ENCODE results near the gene DRD4. TPM values are rescaled to one million over a fixed set of nuclear protein-coding genes. Genes with fewer than 3 reads are reported as not detected.
A peak's percentile ranks its signal among the peaks of the same experiment; 100 is the strongest.

The DRD4 gene
- total and polyA plus RNA-seq, 2 of the 13 experiments (the other 11 are each of a cell fraction or from before 2014, with no cell fraction given), result 0.09 to 0.13 TPM

DNA sequence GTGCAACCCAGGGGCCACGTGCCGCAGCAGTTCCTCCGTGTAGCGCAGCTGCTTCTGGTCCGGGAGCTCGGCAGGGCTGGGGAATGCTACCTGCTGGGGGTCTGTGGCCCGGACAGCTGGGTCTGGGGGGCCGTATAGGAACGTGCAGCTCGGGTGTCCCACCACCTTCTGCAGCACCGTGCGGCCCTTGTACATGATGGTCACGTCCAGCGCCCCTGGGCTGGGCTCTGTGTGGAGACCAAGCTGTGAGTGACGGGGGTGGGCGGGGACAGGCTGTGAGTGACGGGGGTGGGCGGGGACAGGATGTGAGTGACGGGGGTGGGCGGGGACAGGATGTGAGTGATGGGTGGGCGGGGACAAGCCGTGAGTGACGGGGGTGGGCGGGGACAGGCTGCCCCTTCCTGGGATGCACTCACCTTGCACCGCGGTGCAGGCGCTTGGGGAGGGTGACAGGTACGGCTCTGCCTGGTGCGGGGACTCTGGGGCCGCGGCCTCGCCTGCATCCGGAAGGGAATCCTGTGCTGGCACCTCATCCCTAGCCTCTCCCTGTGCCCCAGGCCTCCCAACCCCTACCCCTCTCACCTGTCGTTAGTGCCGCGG is 23.6 kb upstream of the DRD4 start:
- CTCF ChIA-PET (ENCODE audit: low intra/inter-chr PET ratio, low total read pairs), result no interaction called here
- no peak overlapping the region for H3K27ac ChIP-seq (ENCODE audit: extremely low read length, insufficient read depth, low read length)
- H3K4me1 ChIP-seq (ENCODE audit: insufficient read depth, low read length), result no peaks in the 10 kb centered on the region
- peak; percentile 8 for ATAC-seq
- H3K27me3 ChIP-seq (ENCODE audit: control insufficient read depth in 1 of 2, insufficient read depth in 2 of 2, low read length in 2 of 2), result no peaks in the 10 kb centered on the region
- H3K9me3 ChIP-seq (ENCODE audit: low read length), result no peaks in the 10 kb centered on the region
- no peaks in the 10 kb centered on the region for H3K79me2 ChIP-seq (ENCODE audit: insufficient read depth, low read length)
- no peak overlapping the region for H3K4me2 ChIP-seq (ENCODE audit: low read depth, low read length)
- H3K9ac ChIP-seq (ENCODE audit: insufficient read depth, low read depth, low read length), result no peak overlapping the region
- no peak overlapping the region for H3K4me3 ChIP-seq (replicated peaks in 1 of 3; ENCODE audit: insufficient read depth in 1 of 3, low read depth in 2 of 3, low read length in 3 of 3)
- peaks cover 3% of the 10 kb centered on the region; the same call in 1 of the 2 replicates for H4K20me1 ChIP-seq (ENCODE audit: insufficient read depth, low read length)
- in situ Hi-C loops (cut with HindIII; ENCODE audit: extremely low pct_ligation_motif_present, low pct_unique_long_range_greater_than_20kb), result no loop called here
- POLR2A ChIA-PET, result interaction anchor here (1.0 kb wide), 1 partner anchor 10 kb away, joined by 3 read pairs; no protein-coding TSS in a partner anchor
- no peak overlapping the region for H2AFZ ChIP-seq (ENCODE audit: low read length)
- no peak for FAIRE-seq
- no TSS peak for BruUV-seq (replicated peaks)
- no peak for DNase-seq (ENCODE audit: low spot score)
- H3K36me3 ChIP-seq (replicated peaks in 1 of 2; ENCODE audit: control insufficient read depth in 1 of 2, insufficient read depth in 2 of 2, low read length in 2 of 2), result peaks cover 31 to 58% of the 10 kb centered on the region in 2 experiments; a peak in 4 of 5 replicates
- WGBS (ENCODE audit: low lambda C conversion rate), result 89% methylated on average over 35 of the region's 36 CpGs
- intact Hi-C loops (cut with micrococcal nuclease; ENCODE audit: unreplicated experiment), result loop anchor here (10.0 kb wide), 1 partner anchor 59 kb away; no protein-coding TSS in a partner anchor
- TF ChIP-seq NR2F6 (IDR thresholded peaks at IDR 0.05) (no peak), NR2F6 (CRISPR knock-in tag; IDR thresholded peaks at IDR 0.05) (no peak), AGO2 (optimal IDR thresholded peaks at IDR 0.05; ENCODE audit: low read depth, low read length) (peak; percentile 85), POLR2A (IDR thresholded peaks at IDR 0.05; ENCODE audit: insufficient read depth in 1 of 2, low read depth in 2 of 2, low read length in 2 of 2) (peak in 1 of 2 experiments; percentile 45; a peak in 1 of 4 replicates), ZBTB38 (CRISPR knock-in tag; IDR thresholded peaks at IDR 0.05) (0 out of 2 replicates have a peak, but pooled peaks have one; percentile 31), HNRNPK (IDR thresholded peaks at IDR 0.05; ENCODE audit: low read depth, low read length, poor library complexity, severe bottlenecking) (peak; percentile 27), JARID2 (CRISPR knock-in tag; IDR thresholded peaks at IDR 0.05; ENCODE audit: insufficient replicate concordance) (no peak), PRMT3 (CRISPR knock-in tag; IDR thresholded peaks at IDR 0.05; ENCODE audit: borderline replicate concordance, low read depth) (no peak), SP5 (CRISPR knock-in tag; IDR thresholded peaks at IDR 0.05; ENCODE audit: borderline replicate concordance, low read depth) (no peak), PCBP1 (IDR thresholded peaks at IDR 0.05; ENCODE audit: borderline replicate concordance, low read depth, low read length) (0 out of 2 replicates have a peak, but pooled peaks have one; percentile 34)
- TF ChIP-seq, protein P1, sequence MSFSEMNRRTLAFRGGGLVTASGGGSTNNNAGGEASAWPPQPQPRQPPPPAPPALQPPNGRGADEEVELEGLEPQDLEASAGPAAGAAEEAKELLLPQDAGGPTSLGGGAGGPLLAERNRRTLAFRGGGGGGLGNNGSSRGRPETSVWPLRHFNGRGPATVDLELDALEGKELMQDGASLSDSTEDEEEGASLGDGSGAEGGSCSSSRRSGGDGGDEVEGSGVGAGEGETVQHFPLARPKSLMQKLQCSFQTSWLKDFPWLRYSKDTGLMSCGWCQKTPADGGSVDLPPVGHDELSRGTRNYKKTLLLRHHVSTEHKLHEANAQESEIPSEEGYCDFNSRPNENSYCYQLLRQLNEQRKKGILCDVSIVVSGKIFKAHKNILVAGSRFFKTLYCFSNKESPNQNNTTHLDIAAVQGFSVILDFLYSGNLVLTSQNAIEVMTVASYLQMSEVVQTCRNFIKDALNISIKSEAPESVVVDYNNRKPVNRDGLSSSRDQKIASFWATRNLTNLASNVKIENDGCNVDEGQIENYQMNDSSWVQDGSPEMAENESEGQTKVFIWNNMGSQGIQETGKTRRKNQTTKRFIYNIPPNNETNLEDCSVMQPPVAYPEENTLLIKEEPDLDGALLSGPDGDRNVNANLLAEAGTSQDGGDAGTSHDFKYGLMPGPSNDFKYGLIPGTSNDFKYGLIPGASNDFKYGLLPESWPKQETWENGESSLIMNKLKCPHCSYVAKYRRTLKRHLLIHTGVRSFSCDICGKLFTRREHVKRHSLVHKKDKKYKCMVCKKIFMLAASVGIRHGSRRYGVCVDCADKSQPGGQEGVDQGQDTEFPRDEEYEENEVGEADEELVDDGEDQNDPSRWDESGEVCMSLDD (CRISPR knock-in tag; IDR thresholded peaks at IDR 0.05; ENCODE audit: borderline replicate concordance), result no peak
- TF ChIP-seq, protein P2, sequence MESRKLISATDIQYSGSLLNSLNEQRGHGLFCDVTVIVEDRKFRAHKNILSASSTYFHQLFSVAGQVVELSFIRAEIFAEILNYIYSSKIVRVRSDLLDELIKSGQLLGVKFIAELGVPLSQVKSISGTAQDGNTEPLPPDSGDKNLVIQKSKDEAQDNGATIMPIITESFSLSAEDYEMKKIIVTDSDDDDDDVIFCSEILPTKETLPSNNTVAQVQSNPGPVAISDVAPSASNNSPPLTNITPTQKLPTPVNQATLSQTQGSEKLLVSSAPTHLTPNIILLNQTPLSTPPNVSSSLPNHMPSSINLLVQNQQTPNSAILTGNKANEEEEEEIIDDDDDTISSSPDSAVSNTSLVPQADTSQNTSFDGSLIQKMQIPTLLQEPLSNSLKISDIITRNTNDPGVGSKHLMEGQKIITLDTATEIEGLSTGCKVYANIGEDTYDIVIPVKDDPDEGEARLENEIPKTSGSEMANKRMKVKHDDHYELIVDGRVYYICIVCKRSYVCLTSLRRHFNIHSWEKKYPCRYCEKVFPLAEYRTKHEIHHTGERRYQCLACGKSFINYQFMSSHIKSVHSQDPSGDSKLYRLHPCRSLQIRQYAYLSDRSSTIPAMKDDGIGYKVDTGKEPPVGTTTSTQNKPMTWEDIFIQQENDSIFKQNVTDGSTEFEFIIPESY (CRISPR knock-in tag; IDR thresholded peaks at IDR 0.05), result peak; percentile 87
- TF ChIP-seq, protein P3, sequence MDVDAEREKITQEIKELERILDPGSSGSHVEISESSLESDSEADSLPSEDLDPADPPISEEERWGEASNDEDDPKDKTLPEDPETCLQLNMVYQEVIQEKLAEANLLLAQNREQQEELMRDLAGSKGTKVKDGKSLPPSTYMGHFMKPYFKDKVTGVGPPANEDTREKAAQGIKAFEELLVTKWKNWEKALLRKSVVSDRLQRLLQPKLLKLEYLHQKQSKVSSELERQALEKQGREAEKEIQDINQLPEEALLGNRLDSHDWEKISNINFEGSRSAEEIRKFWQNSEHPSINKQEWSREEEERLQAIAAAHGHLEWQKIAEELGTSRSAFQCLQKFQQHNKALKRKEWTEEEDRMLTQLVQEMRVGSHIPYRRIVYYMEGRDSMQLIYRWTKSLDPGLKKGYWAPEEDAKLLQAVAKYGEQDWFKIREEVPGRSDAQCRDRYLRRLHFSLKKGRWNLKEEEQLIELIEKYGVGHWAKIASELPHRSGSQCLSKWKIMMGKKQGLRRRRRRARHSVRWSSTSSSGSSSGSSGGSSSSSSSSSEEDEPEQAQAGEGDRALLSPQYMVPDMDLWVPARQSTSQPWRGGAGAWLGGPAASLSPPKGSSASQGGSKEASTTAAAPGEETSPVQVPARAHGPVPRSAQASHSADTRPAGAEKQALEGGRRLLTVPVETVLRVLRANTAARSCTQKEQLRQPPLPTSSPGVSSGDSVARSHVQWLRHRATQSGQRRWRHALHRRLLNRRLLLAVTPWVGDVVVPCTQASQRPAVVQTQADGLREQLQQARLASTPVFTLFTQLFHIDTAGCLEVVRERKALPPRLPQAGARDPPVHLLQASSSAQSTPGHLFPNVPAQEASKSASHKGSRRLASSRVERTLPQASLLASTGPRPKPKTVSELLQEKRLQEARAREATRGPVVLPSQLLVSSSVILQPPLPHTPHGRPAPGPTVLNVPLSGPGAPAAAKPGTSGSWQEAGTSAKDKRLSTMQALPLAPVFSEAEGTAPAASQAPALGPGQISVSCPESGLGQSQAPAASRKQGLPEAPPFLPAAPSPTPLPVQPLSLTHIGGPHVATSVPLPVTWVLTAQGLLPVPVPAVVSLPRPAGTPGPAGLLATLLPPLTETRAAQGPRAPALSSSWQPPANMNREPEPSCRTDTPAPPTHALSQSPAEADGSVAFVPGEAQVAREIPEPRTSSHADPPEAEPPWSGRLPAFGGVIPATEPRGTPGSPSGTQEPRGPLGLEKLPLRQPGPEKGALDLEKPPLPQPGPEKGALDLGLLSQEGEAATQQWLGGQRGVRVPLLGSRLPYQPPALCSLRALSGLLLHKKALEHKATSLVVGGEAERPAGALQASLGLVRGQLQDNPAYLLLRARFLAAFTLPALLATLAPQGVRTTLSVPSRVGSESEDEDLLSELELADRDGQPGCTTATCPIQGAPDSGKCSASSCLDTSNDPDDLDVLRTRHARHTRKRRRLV (CRISPR knock-in tag; IDR thresholded peaks at IDR 0.05), result no peak

Data from HepG2 (cell line).